Prostate gland (tissue), 2 donors: ENCODE results near the gene SNURF. TPM values are rescaled to one million over a fixed set of nuclear protein-coding genes. Genes with fewer than 3 reads are reported as not detected.

Experiments
- DNase-seq: peaks from one replicate; pipeline ENCODE4 v3.0.0-alpha.2; 2019; ENCODE audit warnings: low spot score
- H3K27ac ChIP-seq, 2 donors: fragments of 200-600 bp; sonication (generic); 2 replicates each; pipeline ENCODE4 v1.5.1; 2017 to 2019
- H3K27me3 ChIP-seq: fragments of 200-600 bp; sonication (generic); replicated peaks from 2 replicates; pipeline ENCODE4 v1.5.1; 2019; ENCODE audit not compliant: insufficient read depth
- H3K36me3 ChIP-seq, 2 donors: fragments of 200-600 bp; sonication (generic); 1 replicate in 1 of 2; 2 replicates in 1 of 2; pipeline versions ENCODE4 v1.5.1 to v1.8.1; 2017 to 2019
- H3K4me1 ChIP-seq: fragments of 200-600 bp; sonication (generic); replicated peaks from 2 replicates; pipeline ENCODE4 v1.5.1; 2019
- H3K4me3 ChIP-seq, 2 donors: fragments of 200-600 bp; sonication (generic); 2 replicates each; pipeline ENCODE4 v1.5.1; 2017 to 2019
- H3K9me3 ChIP-seq: fragments of 200-600 bp; sonication (generic); 2 replicates; pipeline ENCODE4 v1.5.1; 2017
- POLR2A ChIP-seq: fragments of 450-650 bp; IDR thresholded peaks from one replicate; pipeline ENCODE4 v1.6.1; 2016; ENCODE audit warnings: antibody characterized with exemption, mild to moderate bottlenecking
- POLR2AphosphoS5 ChIP-seq: sonication (generic); formaldehyde crosslinking; IDR thresholded peaks from one replicate; pipeline ENCODE4 v1.6.1; 2017; ENCODE audit warnings: antibody characterized with exemption
- WGBS: methylation state at CpG from one replicate; pipeline ENCODE4 v1.1.5; 2018; 5-methylcytosine and 5-hydroxymethylcytosine counted together
- intact Hi-C: fragments of 100-400 bp; cut with DNase I; formaldehyde crosslinking; loops from one replicate; pipeline ENCODE4 v1.14.2; 2022
- total RNA-seq, 2 donors: library from RNA; depleted of rRNA; stranded (reverse); fragments of >200 nt; gene quantifications; one replicate each; pipeline ENCODE4 v1.1.0, GENCODE V29; 2016
- TF ChIP-seq, protein P1 (sequence below), 4 experiments: fragments of 200-600 bp in 2 of 4; fragments of 450-650 bp in 2 of 4; sonication (generic) in 2 of 4; IDR thresholded peaks; 1 replicate in 3 of 4; 2 replicates in 1 of 4; pipeline ENCODE4 v1.5.1; 2016 to 2019; ENCODE audit warnings: antibody characterized with exemption in 4 of 4, mild to moderate bottlenecking in 2 of 4, moderate library complexity in 2 of 4

SNURF gene
- total RNA-seq, 2 donors from 2014 or later, result 6.9 to 9.6 TPM

DNA sequence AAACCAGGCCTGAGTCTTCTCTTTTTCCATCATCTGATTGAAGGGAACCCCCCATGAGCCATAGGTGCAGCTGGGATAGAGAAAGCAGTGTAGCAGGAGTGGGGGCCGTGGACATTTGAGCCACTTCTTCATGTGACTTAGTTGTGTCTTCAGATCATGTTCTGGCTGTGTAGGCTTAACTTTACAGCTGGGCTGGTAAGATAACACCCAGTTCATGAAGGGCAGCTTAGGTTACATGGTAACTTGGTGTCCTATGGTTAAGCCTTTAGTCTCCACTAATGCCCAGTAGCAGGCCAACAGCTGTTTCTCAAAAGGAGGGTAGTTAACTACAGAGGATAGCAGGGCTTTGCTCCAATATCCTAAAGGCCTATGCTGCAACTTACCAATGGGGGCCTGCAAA, 11.4 kb upstream of the SNURF start:
- WGBS, result 88% methylated on average over 1 of the region's 1 CpG
- Histone ChIP-seq H3K36me3 (no peaks in the 10 kb centered on the region), H3K4me3 (no peak overlapping the region), H3K27me3 (no peaks in the 10 kb centered on the region), H3K4me1 (no peaks in the 10 kb centered on the region), H3K9me3 (no peaks in the 10 kb centered on the region), H3K27ac (no peak overlapping the region)
- TF ChIP-seq POLR2A (no peak), POLR2AphosphoS5 (no peak)
- TF ChIP-seq, protein P1, sequence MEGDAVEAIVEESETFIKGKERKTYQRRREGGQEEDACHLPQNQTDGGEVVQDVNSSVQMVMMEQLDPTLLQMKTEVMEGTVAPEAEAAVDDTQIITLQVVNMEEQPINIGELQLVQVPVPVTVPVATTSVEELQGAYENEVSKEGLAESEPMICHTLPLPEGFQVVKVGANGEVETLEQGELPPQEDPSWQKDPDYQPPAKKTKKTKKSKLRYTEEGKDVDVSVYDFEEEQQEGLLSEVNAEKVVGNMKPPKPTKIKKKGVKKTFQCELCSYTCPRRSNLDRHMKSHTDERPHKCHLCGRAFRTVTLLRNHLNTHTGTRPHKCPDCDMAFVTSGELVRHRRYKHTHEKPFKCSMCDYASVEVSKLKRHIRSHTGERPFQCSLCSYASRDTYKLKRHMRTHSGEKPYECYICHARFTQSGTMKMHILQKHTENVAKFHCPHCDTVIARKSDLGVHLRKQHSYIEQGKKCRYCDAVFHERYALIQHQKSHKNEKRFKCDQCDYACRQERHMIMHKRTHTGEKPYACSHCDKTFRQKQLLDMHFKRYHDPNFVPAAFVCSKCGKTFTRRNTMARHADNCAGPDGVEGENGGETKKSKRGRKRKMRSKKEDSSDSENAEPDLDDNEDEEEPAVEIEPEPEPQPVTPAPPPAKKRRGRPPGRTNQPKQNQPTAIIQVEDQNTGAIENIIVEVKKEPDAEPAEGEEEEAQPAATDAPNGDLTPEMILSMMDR (IDR thresholded peaks at IDR 0.05), result no peak
- no peak for DNase-seq
- intact Hi-C loops, result no loop called here

GRCh38 chr15:24944954-24945353, 9.8 kb upstream of the SNURF start:
- H3K9me3 ChIP-seq, result no peaks in the 10 kb centered on the region
- no peaks in the 10 kb centered on the region for H3K27me3 ChIP-seq
- intact Hi-C loops, result no loop called here
- no peak overlapping the region for H3K4me3 ChIP-seq
- TF ChIP-seq POLR2AphosphoS5, result peak; percentile 11
- TF ChIP-seq, protein P1 (IDR thresholded peaks at IDR 0.05), result no peak
- WGBS, result 19% methylated on average over 1 of the region's 1 CpG
- DNase-seq, result peak; percentile 20
- no peaks in the 10 kb centered on the region for H3K36me3 ChIP-seq
- H3K27ac ChIP-seq, result no peak overlapping the region
- no peaks in the 10 kb centered on the region for H3K4me1 ChIP-seq

- WGBS, result 92% methylated on average over 1 of the region's 1 CpG
- no peak for DNase-seq
- Histone ChIP-seq H3K27ac (no peak overlapping the region), H3K36me3 (no peaks in the 10 kb centered on the region), H3K9me3 (no peaks in the 10 kb centered on the region), H3K27me3 (no peaks in the 10 kb centered on the region), H3K4me1 (no peaks in the 10 kb centered on the region), H3K4me3 (no peak overlapping the region)
- no peak for TF ChIP-seq POLR2AphosphoS5
- no peak for TF ChIP-seq POLR2A
- TF ChIP-seq, protein P1 (IDR thresholded peaks at IDR 0.05), result no peak
- intact Hi-C loops, result no loop called here
Measured at GRCh38 chr15:24945711-24946110, 9.1 kb upstream of the SNURF start.

DNA sequence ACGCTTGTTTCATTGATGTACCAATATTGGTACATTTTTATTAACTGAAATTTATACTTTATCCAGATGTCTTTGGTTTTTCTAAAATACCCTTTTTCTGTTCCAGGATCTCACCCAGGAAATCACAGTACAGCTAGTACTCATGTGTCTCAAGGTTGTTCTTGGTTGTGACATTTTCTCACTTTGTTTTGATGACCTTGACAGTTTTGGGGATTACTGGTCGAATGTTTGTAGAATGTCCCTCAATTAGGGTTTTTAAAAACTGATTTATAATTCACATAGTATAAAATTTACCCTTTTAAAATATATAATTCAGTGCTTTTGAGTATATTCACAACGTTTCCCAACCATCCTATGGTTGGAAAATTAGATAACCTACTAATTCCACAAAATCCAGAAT, 6.3 kb upstream of the SNURF start:
- H3K27ac ChIP-seq, result no peak overlapping the region
- H3K9me3 ChIP-seq, result no peaks in the 10 kb centered on the region
- H3K36me3 ChIP-seq, result no peaks in the 10 kb centered on the region
- H3K4me3 ChIP-seq, result no peak overlapping the region
- no peak for DNase-seq
- no peaks in the 10 kb centered on the region for H3K4me1 ChIP-seq
- TF ChIP-seq, protein P1 (IDR thresholded peaks at IDR 0.05), result no peak
- TF ChIP-seq POLR2AphosphoS5 (no peak), POLR2A (no peak)
- 76% methylated on average over 3 of the region's 3 CpGs for WGBS
- no peaks in the 10 kb centered on the region for H3K27me3 ChIP-seq
- intact Hi-C loops, result no loop called here

DNA sequence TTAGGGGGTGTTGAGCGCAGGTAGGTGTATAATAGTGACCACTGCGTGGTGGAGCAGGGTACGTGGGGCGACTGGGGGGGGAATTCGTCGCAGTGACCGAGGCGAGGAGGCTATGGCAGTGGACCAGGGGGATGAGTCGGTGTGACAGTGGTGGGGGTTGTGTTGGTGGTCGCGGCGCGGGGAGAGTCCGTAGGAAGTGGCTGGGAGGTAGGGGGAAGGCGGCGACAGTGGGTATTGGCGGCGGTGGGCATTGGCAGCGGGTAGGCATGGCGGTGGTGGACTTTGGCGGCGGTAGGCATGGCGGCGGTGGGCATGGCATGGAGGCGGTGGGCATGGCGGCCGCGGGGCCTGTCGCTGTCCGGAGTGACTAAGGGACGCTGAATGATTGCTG, 739 bp downstream of the SNURF start:
- no peaks in the 10 kb centered on the region for H3K36me3 ChIP-seq
- H3K27me3 ChIP-seq, result no peaks in the 10 kb centered on the region
- intact Hi-C loops, result loop anchor here (5.0 kb wide), 1 partner anchor 482 kb away; the partner anchor contains the start of gene UBE3A
- H3K4me3 ChIP-seq, result peak overlapping the region; percentile 61 to 65
- no peak for TF ChIP-seq POLR2A
- no peak for TF ChIP-seq POLR2AphosphoS5
- TF ChIP-seq, protein P1 (IDR thresholded peaks at IDR 0.05), result no peak
- peak overlapping the region; percentile 80 to 90 for H3K27ac ChIP-seq
- 58% methylated on average over 31 of the region's 31 CpGs for WGBS
- no peak for DNase-seq
- H3K4me1 ChIP-seq, result no peaks in the 10 kb centered on the region
- no peaks in the 10 kb centered on the region for H3K9me3 ChIP-seq
